Measurements from ENCODE around the gene ELMO1.
"Not testable (repeated sequence)": the region's sequence is repeated elsewhere in the genome, so short reads cannot be mapped to it uniquely, and the experiment has no call there.

ELMO1 gene

DNA sequence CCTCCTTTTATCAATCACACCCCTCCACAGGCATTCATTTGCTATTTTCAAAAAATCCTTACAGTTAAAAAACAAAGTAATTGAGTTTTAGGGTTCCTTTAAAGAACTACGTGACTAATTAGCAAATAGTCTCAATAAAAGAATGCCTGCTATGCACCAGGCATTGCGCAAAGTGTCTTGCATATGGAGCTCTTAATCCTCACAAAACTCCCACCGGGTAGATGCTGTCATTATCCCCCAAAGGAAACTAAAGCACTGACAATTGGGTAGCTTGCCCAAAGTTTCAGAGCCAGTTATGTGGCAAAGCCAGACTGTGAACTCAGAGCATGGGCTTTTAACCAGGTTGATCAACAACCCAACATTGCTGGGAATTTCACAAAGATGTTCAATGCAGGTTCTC lies 305.7 kb downstream of the ELMO1 start:
- DNase-seq (ENCODE audit: insufficient read length, low spot score) (no peak), FAIRE-seq (no peak)
- TF ChIP-seq, protein P1, sequence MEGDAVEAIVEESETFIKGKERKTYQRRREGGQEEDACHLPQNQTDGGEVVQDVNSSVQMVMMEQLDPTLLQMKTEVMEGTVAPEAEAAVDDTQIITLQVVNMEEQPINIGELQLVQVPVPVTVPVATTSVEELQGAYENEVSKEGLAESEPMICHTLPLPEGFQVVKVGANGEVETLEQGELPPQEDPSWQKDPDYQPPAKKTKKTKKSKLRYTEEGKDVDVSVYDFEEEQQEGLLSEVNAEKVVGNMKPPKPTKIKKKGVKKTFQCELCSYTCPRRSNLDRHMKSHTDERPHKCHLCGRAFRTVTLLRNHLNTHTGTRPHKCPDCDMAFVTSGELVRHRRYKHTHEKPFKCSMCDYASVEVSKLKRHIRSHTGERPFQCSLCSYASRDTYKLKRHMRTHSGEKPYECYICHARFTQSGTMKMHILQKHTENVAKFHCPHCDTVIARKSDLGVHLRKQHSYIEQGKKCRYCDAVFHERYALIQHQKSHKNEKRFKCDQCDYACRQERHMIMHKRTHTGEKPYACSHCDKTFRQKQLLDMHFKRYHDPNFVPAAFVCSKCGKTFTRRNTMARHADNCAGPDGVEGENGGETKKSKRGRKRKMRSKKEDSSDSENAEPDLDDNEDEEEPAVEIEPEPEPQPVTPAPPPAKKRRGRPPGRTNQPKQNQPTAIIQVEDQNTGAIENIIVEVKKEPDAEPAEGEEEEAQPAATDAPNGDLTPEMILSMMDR (IDR thresholded peaks at IDR 0.05; ENCODE audit: insufficient read depth, missing control alignments), result no peak

DNA sequence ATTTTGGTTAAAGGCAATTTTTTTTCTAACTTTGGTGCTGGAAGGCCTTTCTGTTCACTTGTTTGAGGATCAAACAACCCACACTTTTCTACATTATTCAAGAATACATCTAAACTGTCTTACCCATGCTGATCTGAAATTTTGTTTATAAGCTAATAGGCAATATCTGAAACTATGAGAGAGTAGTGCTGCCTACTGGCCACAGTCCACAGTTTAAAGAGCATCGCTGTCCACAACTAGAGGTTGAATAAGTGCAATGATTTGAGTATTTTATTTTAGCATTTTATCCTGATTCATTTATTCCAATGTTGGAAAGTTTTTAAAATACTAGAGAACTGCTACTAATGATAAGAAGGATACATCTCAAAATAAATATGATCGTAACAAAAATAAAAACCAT lies 306.9 kb downstream of the ELMO1 start:
- FAIRE-seq (no peak), DNase-seq (ENCODE audit: insufficient read length, low spot score) (no peak)
- TF ChIP-seq, protein P1 (IDR thresholded peaks at IDR 0.05; ENCODE audit: insufficient read depth, missing control alignments), result peak; percentile 4

DNA sequence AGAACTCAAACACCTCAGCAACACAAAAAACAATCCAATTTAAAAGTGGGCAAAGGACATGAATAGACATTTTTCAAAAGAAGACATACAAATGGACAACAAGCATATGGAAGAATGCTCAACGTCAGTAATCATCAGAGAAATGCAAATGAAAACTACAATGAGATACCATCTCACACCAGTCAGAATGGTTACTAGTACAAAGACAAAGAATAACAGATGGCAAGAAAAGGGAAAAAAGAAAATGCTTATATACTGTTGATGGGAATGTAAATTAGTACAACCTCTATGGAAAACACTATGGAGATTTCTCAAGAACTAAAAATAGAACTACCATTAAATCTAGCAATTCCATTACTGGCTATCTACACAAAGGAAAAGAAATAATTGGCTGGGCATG lies 314.8 kb downstream of the ELMO1 start:
- not testable (repeated sequence) for DNase-seq (ENCODE audit: insufficient read length, low spot score); FAIRE-seq

DNA sequence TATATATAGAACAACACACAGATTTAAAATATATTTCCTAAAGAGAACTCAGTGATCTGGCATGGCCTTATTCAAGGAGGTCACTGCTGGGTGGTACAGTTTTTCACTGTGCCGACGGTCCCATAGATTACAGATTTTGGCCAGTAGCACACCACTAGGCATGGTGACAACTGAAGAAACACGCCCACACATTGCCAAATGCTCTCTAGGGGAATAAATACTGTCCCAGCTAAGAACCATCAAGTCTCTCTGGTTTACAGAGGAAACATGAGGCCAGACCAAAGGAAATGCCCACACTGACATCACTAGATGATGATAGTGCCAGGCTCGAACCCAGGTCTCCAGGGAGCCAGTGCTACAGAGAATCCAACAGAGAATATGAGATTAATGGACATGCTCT lies 316.8 kb downstream of the ELMO1 start:
- DNase-seq (ENCODE audit: insufficient read length, low spot score) (no peak), FAIRE-seq (no peak)
- TF ChIP-seq, protein P1 (IDR thresholded peaks at IDR 0.05; ENCODE audit: insufficient read depth, missing control alignments), result no peak

DNA sequence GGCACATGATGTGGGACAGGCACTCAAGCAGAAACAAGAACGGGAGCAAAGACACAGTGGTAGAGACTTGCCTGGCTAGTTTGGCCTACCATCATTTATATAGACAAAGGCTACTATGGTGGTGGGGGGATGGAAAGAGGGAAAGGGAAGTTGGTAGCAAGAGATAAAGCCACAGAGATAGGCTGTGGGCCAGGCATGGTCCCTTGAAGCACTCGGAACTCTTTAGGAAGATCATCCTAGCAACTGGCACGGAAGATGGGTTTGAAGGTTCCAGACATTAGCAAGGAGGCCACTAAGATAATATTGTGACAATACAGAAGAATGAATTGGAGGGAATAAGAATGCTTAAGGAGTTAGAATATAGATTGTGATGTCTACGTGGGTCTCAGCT lies 319.6 kb downstream of the ELMO1 start:
- TF ChIP-seq, protein P1 (IDR thresholded peaks at IDR 0.05; ENCODE audit: insufficient read depth, missing control alignments), result no peak
- no peak for FAIRE-seq
- no peak for DNase-seq (ENCODE audit: insufficient read length, low spot score)

DNA sequence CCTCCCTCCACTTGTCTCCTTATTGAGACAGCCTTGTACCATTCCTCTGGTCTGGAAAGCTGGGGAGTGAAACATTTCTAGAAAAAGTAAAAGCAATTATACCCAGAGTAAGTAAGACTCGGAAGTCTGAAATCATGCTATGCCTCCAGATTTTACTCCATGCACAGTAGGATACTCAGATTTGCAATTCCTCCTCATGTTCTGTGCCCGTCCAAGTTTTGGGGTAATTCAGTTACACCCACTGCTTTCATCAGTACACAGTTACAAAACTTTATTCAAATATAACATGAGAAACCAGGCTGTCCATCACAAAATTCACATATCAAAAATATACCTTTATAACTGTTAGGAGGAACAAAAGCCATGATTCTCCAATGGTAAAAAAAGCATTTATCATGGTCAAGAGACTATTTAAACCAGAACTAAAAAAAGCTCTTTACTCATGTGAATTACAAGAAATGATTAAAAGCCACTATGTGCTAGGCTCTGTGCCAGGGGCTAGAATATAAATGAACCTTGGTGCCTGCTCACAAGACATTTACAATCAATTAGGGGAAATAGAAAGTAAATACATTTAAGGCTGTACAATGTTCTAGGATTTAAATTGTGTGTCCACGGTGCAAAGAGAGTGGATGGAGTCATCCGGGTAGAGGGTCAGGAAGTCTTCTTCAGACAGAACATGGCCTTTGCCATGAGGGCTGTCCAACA lies 320.2 kb downstream of the ELMO1 start:
- DNase-seq (ENCODE audit: insufficient read length, low spot score), result no peak
- TF ChIP-seq, protein P1 (IDR thresholded peaks at IDR 0.05; ENCODE audit: insufficient read depth, missing control alignments), result no peak
- no peak for FAIRE-seq

DNA sequence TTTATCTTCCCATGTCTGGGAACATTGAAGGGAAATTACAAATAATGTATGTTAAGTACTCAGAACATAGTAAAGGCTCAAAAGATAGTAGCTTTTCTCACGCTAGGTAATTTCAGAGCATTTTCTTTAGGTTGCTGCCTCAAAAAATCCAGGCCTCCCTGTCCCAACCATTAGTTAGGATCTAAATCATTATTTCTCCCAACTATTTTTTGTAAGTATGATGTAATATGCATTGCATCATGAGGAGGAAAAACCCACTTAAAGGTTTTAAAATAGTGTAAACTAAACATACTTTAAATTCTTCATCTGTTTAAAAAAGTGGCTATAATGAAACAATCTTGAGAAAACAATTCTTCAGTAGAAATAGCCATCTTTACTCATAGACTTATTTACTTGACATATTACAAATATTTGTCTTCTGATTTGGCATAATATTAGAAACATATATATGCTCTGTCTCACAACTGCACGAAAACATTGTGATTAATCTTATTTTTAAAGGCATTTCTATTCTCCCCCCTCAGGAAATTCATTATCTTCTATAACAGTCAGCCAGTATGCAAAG lies 329.3 kb downstream of the ELMO1 start:
- FAIRE-seq (no peak), DNase-seq (ENCODE audit: insufficient read length, low spot score) (no peak)
- TF ChIP-seq, protein P1 (IDR thresholded peaks at IDR 0.05; ENCODE audit: insufficient read depth, missing control alignments), result no peak
